Sigmoid colon (tissue), 4 donors: ENCODE data around the gene HIGD2B.
"Not testable (repeated sequence)": the region's sequence is repeated elsewhere in the genome, so short reads cannot be mapped to it uniquely, and the experiment has no call there.

Experiments used
- EP300 ChIP-seq, 4 donors: sonication (generic); formaldehyde crosslinking; IDR thresholded peaks; one replicate each; pipeline ENCODE4 v1.6.1; 2017; ENCODE audit warnings: antibody characterized with exemption in 4 of 4
- POLR2A ChIP-seq, 2 donors: fragments of 450-650 bp; IDR thresholded peaks; one replicate each; pipeline ENCODE4 v1.6.1; 2016; ENCODE audit warnings: antibody characterized with exemption in 2 of 2, mild to moderate bottlenecking in 2 of 2, moderate library complexity in 2 of 2
- POLR2AphosphoS5 ChIP-seq, 4 donors: sonication (generic); formaldehyde crosslinking; IDR thresholded peaks; one replicate each; pipeline ENCODE4 v1.6.1; 2017; ENCODE audit warnings: antibody characterized with exemption in 4 of 4
- TF ChIP-seq, protein P1 (sequence below), 4 experiments: fragments of 450-650 bp in 3 of 4; fragments of 200-600 bp in 1 of 4; IDR thresholded peaks; one replicate each; pipeline ENCODE4 v1.5.1; 2016 to 2019; ENCODE audit warnings: antibody characterized with exemption in 4 of 4, mild to moderate bottlenecking in 3 of 4, moderate library complexity in 2 of 4

DNA sequence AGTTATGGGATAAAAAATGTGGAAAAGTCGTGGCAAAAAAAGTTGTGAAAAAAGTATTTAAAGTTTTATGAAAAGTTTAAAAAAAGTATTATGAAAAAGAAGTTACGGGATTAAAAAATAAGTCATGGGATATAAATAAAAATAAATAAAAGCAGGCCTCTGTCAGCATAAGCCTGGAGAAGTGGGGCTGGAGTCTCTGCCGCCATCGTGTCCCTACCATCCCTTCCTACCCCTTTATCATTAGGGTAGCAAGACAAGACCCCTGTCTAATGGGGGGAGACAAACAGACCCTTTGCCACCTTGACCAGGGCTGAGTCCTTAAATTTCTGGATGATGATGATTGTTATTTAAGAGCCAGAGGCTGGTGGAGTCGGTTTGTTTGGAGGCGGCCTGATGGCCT, 16.2 kb downstream of the HIGD2B start:
- TF ChIP-seq, protein P1, sequence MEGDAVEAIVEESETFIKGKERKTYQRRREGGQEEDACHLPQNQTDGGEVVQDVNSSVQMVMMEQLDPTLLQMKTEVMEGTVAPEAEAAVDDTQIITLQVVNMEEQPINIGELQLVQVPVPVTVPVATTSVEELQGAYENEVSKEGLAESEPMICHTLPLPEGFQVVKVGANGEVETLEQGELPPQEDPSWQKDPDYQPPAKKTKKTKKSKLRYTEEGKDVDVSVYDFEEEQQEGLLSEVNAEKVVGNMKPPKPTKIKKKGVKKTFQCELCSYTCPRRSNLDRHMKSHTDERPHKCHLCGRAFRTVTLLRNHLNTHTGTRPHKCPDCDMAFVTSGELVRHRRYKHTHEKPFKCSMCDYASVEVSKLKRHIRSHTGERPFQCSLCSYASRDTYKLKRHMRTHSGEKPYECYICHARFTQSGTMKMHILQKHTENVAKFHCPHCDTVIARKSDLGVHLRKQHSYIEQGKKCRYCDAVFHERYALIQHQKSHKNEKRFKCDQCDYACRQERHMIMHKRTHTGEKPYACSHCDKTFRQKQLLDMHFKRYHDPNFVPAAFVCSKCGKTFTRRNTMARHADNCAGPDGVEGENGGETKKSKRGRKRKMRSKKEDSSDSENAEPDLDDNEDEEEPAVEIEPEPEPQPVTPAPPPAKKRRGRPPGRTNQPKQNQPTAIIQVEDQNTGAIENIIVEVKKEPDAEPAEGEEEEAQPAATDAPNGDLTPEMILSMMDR (IDR thresholded peaks at IDR 0.05) = not testable (repeated sequence)
- not testable (repeated sequence) for TF ChIP-seq POLR2A, EP300, POLR2AphosphoS5 (IDR thresholded peaks at IDR 0.05)
